ENCODE data around the gene CA9.

GRCh38 chr9:35725362-35725761 lies 51.6 kb downstream of the CA9 start:
- TF ChIP-seq FOXA1 (IDR thresholded peaks at IDR 0.05), result no peak
- no peak for TF ChIP-seq PKNOX1 (IDR thresholded peaks at IDR 0.05)
